22Rv1 (cell line): ENCODE measurements around the gene AOPEP.

Experiments used
- H3K27ac ChIP-seq: fragments of 450-650 bp; 2 replicates; pipeline ENCODE4 v1.5.1; 2017
- CTCF ChIP-seq: fragments of 450-650 bp; IDR thresholded peaks from 2 replicates; pipeline ENCODE4 v1.5.1; 2017; ENCODE audit warnings: mild to moderate bottlenecking
- ZFX ChIP-seq: fragments of 450-650 bp; IDR thresholded peaks from 2 replicates; pipeline ENCODE4 v1.6.1; 2017; ENCODE audit warnings: antibody characterized with exemption, borderline replicate concordance

Gene AOPEP

GRCh38 chr9:94800424-94801117, 74.1 kb downstream of the AOPEP start:
- H3K27ac ChIP-seq = no peak overlapping the region
- TF ChIP-seq ZFX = no peak
- no peak for TF ChIP-seq CTCF

- no peak overlapping the region for H3K27ac ChIP-seq
- no peak for TF ChIP-seq ZFX
- TF ChIP-seq CTCF = no peak
These were observed 74.7 kb downstream of the AOPEP start for GRCh38 chr9:94801234-94801633.

- no peak overlapping the region for H3K27ac ChIP-seq
- TF ChIP-seq CTCF (no peak), ZFX (no peak)
These were observed 75.2 kb downstream of the AOPEP start for GRCh38 chr9:94801681-94802080.

- H3K27ac ChIP-seq = no peak overlapping the region
- TF ChIP-seq CTCF = no peak
- TF ChIP-seq ZFX = no peak
These were observed 75.8 kb downstream of the AOPEP start for GRCh38 chr9:94802251-94802650.

GRCh38 chr9:94802793-94803192, 76.3 kb downstream of the AOPEP start:
- H3K27ac ChIP-seq = no peak overlapping the region
- TF ChIP-seq CTCF = no peak

GRCh38 chr9:94804316-94804715, 77.8 kb downstream of the AOPEP start:
- H3K27ac ChIP-seq = peak overlapping the region; percentile 73; the same call in 1 of the 2 replicates
- no peak for TF ChIP-seq ZFX
- TF ChIP-seq CTCF = no peak

GRCh38 chr9:94805051-94805489, 78.6 kb downstream of the AOPEP start:
- peak overlapping the region; percentile 73 for H3K27ac ChIP-seq
- no peak for TF ChIP-seq ZFX
- TF ChIP-seq CTCF = no peak
